ENCODE results near the gene ZNF646. TPM values are rescaled to one million over a fixed set of nuclear protein-coding genes. Genes with fewer than 3 reads are reported as not detected.

The ZNF646 gene
- total RNA-seq, 1 donor from 2014 or later, result 32.6 TPM

DNA sequence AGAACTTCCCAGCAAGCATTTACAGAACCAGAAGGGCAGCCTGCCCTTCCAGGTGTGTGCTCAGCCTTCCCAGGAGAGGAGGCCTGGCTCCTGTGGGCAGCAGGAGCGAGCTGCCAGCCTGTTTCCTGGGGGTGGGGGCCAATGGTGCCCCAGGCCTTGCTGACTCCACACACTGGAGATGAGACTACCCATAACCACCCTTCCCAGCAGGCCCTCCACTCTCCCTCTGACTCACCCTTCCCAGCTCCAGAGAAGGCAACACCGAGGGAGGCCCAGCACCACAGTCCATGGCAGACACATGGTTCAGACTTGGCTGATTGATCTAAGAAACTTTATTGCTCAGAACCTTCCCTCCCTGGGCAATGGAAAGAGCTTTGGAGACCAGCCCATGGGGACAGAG is 16.3 kb downstream of the ZNF646 start:
- no peak overlapping the region for H3K27ac Mint-ChIP-seq
- H3K4me3 Mint-ChIP-seq (ENCODE audit: low read depth), result no peak overlapping the region
- H3K4me1 Mint-ChIP-seq (ENCODE audit: low read depth), result peaks cover 8% of the 10 kb centered on the region
- TF ChIP-seq, protein P1, sequence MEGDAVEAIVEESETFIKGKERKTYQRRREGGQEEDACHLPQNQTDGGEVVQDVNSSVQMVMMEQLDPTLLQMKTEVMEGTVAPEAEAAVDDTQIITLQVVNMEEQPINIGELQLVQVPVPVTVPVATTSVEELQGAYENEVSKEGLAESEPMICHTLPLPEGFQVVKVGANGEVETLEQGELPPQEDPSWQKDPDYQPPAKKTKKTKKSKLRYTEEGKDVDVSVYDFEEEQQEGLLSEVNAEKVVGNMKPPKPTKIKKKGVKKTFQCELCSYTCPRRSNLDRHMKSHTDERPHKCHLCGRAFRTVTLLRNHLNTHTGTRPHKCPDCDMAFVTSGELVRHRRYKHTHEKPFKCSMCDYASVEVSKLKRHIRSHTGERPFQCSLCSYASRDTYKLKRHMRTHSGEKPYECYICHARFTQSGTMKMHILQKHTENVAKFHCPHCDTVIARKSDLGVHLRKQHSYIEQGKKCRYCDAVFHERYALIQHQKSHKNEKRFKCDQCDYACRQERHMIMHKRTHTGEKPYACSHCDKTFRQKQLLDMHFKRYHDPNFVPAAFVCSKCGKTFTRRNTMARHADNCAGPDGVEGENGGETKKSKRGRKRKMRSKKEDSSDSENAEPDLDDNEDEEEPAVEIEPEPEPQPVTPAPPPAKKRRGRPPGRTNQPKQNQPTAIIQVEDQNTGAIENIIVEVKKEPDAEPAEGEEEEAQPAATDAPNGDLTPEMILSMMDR (IDR thresholded peaks at IDR 0.05; ENCODE audit: unreplicated experiment), result no peak
- no peak for DNase-seq (ENCODE audit: low spot score, unreplicated experiment)
- H3K36me3 Mint-ChIP-seq (ENCODE audit: insufficient read depth), result no peaks in the 10 kb centered on the region
- no peaks in the 10 kb centered on the region for H3K27me3 Mint-ChIP-seq
- no peaks in the 10 kb centered on the region for H3K9me3 Mint-ChIP-seq (ENCODE audit: low read depth)

DNA sequence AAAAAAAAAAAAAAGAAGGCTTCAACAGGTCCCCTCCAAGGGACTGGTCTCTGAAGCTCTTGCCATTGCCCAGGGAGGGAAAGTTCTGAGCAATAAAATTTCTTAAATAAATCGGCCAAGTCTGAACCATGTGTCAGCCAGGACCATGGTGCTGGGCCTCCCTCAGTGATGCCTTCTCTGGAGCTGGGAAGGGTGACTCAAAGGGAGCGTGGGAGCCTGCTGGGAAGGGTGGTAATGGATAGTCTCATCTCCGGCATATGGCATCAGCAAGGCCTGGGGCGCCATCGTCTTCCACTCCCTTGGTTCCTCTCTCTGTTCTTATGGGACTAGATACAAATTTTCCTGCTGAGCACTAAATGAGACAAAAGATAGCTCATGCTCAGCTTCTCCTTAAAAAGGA is 18.1 kb downstream of the ZNF646 start:
- Mint-ChIP-seq H3K36me3 (ENCODE audit: insufficient read depth) (no peaks in the 10 kb centered on the region), H3K4me1 (ENCODE audit: low read depth) (peaks cover 9% of the 10 kb centered on the region), H3K27ac (no peak overlapping the region), H3K4me3 (ENCODE audit: low read depth) (peak overlapping the region; percentile 50), H3K9me3 (ENCODE audit: low read depth) (no peaks in the 10 kb centered on the region), H3K27me3 (no peaks in the 10 kb centered on the region)
- no peak for DNase-seq (ENCODE audit: low spot score, unreplicated experiment)
- TF ChIP-seq, protein P1 (IDR thresholded peaks at IDR 0.05; ENCODE audit: unreplicated experiment), result no peak

DNA sequence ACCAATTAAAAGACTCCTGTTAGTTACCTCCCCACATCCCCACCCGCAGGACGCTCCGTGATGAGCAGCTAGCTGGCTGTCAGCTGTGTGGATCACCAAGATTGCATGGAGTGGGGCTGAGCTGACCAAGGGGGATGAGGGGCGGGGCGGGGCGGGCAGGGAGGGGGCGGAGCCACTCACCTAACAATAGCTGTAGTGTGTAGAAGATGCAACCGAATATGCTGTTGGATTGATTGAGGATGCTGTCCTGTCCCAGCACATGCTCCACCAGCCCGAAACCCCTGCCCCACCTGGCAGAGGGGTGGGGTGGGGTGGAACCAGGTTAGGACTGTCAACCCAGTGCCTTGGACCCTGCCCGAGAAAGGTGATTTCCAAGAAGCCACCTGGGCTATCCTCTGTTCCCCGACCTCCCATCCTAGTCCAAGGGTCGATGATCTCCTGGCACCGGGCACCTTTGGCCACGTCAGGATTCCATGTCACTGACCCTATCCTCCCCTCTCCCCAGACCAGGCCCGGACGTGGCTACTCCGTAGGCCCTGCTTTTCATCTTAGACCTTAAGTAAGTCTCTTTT is 19.0 kb downstream of the ZNF646 start:
- Mint-ChIP-seq H3K9me3 (ENCODE audit: low read depth) (no peaks in the 10 kb centered on the region), H3K36me3 (ENCODE audit: insufficient read depth) (no peaks in the 10 kb centered on the region), H3K27ac (no peak overlapping the region), H3K4me3 (ENCODE audit: low read depth) (peak overlapping the region; percentile 94), H3K27me3 (peaks cover 2% of the 10 kb centered on the region), H3K4me1 (ENCODE audit: low read depth) (peaks cover 9% of the 10 kb centered on the region)
- DNase-seq (ENCODE audit: low spot score, unreplicated experiment), result no peak
- TF ChIP-seq, protein P1 (IDR thresholded peaks at IDR 0.05; ENCODE audit: unreplicated experiment), result no peak

DNA sequence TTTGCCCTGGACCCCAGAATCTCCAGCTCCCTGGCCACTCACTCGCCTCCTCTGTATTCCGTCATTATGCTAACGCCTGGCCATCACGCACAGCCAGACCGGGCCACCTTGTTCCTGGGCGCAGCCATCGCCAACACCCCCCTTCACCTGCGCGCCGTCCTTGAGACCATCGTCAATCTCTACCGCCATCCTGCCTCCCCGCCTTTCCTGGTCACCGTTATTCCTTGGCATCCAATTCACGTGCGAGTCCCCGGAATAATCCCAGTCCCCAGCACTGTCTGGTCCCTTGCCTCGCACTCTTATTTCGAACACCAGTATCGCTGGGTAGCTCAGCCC is 19.8 kb downstream of the ZNF646 start:
- DNase-seq (ENCODE audit: low spot score, unreplicated experiment), result no peak
- Mint-ChIP-seq H3K4me3 (ENCODE audit: low read depth) (peak overlapping the region; percentile 94), H3K9me3 (ENCODE audit: low read depth) (no peaks in the 10 kb centered on the region), H3K27ac (peak overlapping the region; percentile 90), H3K36me3 (ENCODE audit: insufficient read depth) (no peaks in the 10 kb centered on the region), H3K27me3 (peaks cover 3% of the 10 kb centered on the region), H3K4me1 (ENCODE audit: low read depth) (peaks cover 9% of the 10 kb centered on the region)
- TF ChIP-seq, protein P1 (IDR thresholded peaks at IDR 0.05; ENCODE audit: unreplicated experiment), result no peak

DNA sequence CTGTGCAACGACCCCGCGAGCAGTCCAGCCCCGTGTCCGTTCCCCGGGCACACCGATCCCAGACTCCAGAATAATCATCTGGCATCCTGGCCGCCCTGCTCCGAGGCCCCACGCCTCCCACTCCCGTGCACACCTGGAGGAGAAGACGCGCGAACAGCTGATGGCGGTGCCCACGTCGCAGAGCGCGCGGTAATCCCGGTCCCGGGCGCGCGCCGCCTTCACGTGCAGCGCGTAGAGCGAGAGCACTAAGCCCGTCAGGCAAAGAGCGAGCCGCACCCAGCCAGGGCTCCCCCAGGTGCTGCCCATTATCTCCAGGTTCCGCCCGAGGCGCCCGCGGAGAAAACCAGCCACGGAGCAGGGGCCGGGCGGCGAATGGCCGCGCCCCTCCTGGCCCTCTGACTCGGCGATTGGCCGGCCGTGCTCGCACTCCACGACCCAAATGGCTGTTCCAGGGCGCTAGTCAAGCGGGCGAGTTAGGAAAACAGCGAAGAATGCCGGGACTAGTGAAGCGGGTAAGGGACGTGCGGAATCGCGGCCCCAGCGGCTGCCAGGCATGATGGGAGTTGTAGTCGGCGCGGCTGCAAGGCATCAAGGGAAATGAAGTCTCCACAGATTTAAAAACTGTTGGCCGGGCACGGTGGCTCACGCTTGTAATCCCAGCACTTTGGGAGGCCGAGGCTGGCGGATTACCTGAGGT is 20.4 kb downstream of the ZNF646 start, which contains the start of gene VKORC1:
Gene VKORC1, minus strand, starts transcription at position 374 of the 697 bp plus-strand sequence. Its CDS starts 68 bp downstream, at position 306.
- no peaks in the 10 kb centered on the region for H3K9me3 Mint-ChIP-seq (ENCODE audit: low read depth)
- peaks cover 3% of the 10 kb centered on the region for H3K27me3 Mint-ChIP-seq
- DNase-seq (ENCODE audit: low spot score, unreplicated experiment), result peak; percentile 85
- TF ChIP-seq, protein P1 (IDR thresholded peaks at IDR 0.05; ENCODE audit: unreplicated experiment), result no peak
- H3K4me1 Mint-ChIP-seq (ENCODE audit: low read depth), result peaks cover 9% of the 10 kb centered on the region
- H3K27ac Mint-ChIP-seq, result peak within 1 kb of the TSS; percentile 90
- no peaks in the 10 kb centered on the region for H3K36me3 Mint-ChIP-seq (ENCODE audit: insufficient read depth)
- H3K4me3 Mint-ChIP-seq (ENCODE audit: low read depth), result peak within 1 kb of the TSS; percentile 94

All from progenitor cell of endocrine pancreas (in vitro differentiated cells).